GM20000 (cell line): Measurements from ENCODE around the gene FAM163A.
"Not testable (repeated sequence)": the region's sequence is repeated elsewhere in the genome, so short reads cannot be mapped to it uniquely, and the experiment has no call there.

Experiments used
- DNase-seq: peaks from one replicate; pipeline ENCODE4 v3.0.0; 2012; ENCODE audit warnings: low spot score
- TF ChIP-seq, protein P1 (sequence below): IDR thresholded peaks from 2 replicates; pipeline ENCODE4 v1.5.1; 2012; ENCODE audit warnings: mild to moderate bottlenecking, control low read depth; ENCODE audit errors: extremely low read depth, missing control alignments

The FAM163A gene

DNA sequence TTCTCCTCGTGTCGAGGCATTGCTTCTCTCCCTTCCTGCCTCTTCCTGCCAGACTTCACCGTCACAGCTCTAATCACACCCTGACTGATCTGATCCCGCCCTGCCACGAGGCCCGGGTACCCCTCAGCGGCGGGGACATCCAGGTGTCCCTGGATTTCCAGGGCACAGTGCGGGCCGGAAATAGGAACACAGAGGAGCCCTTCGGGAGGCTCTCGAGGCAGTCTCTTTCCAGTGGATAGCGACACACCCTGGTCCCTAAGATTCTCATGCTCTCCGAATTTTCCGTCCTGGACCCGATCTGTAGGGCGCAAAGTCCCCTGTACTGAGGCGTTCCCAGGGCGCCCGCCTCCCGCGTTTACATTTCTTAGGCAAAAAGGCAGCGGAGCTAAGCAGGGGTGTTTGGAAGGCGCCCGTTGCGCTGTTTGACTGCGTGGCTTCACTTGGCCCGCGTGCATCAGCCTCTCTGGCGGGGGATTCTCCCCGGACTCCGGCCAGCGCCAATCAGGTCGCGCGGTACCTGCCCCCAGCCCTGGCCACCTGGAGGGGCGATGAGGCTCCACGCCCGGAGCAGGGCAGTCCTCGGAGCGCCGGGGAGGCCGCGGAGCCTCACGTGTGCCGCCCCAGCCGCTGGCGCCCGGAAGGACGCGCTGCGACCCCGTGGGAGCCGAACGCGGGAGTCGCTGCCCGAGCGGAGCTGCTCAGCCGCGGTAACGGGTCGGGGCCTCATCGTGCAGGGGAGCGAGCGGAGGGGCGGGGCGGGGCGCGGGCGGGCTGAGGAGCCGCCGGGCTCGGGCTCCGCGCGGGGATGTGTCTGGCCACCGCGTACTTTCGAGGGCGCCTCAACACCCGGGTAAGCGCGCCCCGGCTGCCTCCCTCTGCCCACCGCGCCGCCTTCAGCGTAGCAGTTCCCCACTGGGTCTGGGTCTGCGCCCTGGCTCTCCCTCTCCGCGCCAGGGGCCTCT, at the start of gene FAM163A:
Gene FAM163A, plus strand, starts transcription at position 575 of the 962 bp plus-strand sequence. CDS start 69,807 bp downstream, outside the sequence.
- TF ChIP-seq, protein P1, sequence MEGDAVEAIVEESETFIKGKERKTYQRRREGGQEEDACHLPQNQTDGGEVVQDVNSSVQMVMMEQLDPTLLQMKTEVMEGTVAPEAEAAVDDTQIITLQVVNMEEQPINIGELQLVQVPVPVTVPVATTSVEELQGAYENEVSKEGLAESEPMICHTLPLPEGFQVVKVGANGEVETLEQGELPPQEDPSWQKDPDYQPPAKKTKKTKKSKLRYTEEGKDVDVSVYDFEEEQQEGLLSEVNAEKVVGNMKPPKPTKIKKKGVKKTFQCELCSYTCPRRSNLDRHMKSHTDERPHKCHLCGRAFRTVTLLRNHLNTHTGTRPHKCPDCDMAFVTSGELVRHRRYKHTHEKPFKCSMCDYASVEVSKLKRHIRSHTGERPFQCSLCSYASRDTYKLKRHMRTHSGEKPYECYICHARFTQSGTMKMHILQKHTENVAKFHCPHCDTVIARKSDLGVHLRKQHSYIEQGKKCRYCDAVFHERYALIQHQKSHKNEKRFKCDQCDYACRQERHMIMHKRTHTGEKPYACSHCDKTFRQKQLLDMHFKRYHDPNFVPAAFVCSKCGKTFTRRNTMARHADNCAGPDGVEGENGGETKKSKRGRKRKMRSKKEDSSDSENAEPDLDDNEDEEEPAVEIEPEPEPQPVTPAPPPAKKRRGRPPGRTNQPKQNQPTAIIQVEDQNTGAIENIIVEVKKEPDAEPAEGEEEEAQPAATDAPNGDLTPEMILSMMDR, result no peak
- DNase-seq, result peak; percentile 35

DNA sequence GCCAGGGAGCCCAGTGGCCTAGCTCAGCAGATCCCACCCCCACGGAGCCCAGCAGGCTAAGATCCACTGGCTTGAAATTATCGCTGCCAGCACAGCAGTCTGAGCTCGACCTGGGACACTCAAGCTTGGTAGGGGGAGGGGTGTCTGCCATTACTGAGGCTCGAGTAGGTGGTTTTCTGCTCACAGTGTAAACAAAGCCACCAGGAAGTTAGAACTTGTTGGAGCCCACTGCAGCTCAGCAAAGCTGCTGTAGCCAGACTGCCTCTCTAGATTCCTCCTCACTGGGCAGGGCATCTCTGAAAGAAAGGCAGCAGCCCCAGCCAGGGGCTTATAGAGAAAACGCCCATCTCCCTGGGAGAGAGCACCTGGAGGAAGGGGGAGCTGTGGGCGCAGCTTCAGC, 48.6 kb upstream of the FAM163A start:
- not testable (repeated sequence) for DNase-seq

DNA sequence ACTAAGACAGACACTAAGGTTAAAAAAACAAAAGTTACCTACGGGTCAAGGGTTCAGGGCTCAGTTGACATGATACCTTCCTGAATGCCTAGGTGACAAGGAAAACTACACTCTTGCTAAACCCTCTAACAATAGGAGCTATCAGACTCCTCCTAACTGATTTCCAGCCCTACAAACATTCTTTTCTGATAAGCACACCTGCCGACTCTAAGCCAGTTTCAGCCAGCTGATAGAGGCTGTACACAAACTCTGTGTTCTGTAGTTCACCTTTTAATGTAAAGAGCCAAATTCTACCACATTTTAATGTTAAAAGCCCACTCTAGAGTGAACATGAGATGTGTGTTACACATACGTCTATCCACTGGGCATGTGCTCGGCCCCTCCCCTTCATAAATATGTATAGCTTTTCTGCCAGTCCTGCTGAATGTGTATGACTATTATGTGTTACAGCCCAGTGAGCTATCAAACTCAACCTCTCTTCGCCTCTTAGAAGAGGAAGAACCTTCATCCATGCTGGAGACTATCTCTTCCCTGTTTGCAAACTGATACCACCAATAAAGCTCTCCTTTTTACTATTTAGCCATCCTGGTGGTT, 40.0 kb upstream of the FAM163A start:
- TF ChIP-seq, protein P1, result no peak
- no peak for DNase-seq

DNA sequence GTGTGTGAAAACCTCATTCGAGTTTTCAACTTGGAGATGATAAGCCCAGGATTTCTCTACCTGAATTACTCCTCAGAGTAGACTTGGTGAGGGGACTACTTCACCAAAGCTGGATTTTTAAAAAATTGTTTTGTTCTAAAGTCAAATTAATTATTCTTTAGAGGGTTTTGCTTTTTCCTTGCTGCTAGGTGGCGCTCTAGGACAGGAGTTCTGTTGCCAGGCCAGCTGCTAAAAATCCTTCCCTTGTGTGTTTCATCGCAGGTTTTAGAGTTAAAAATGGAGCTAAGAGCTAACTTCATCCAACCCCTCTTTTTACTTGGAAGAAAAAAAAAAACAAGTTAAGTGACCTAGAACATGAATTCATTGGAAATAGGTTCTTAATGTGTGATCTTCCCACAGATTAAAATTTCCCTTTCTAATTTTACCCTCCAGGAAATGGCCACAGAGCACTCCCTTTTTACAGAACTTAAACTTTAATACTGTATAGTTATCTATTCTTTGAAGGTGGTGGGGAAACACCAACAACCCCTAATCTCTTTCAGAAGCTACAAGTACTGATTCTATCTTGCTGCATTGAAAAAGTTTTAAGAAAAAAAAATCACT, 36.7 kb upstream of the FAM163A start:
- peak; percentile 56 for DNase-seq
- TF ChIP-seq, protein P1, result peak; percentile 46

DNA sequence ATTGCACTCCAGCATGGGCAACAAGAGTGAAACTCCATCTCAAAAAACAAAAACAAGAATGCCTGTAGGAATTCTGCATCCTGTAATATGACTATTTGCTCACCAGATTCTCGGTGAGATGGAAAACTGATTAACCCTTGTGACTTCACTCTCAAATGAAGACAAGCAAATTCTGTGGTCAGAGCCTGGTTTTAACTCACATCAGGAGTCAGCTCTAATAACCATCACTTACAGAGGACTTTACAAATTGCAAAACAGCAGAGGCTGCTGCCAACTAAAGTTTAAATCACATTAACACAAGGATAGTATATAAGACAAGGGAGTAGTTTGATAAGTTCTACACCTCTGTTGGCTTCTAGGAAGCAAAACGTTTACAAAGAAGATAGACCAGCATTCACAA, 35.7 kb upstream of the FAM163A start:
- DNase-seq, result no peak
- TF ChIP-seq, protein P1, result no peak

DNA sequence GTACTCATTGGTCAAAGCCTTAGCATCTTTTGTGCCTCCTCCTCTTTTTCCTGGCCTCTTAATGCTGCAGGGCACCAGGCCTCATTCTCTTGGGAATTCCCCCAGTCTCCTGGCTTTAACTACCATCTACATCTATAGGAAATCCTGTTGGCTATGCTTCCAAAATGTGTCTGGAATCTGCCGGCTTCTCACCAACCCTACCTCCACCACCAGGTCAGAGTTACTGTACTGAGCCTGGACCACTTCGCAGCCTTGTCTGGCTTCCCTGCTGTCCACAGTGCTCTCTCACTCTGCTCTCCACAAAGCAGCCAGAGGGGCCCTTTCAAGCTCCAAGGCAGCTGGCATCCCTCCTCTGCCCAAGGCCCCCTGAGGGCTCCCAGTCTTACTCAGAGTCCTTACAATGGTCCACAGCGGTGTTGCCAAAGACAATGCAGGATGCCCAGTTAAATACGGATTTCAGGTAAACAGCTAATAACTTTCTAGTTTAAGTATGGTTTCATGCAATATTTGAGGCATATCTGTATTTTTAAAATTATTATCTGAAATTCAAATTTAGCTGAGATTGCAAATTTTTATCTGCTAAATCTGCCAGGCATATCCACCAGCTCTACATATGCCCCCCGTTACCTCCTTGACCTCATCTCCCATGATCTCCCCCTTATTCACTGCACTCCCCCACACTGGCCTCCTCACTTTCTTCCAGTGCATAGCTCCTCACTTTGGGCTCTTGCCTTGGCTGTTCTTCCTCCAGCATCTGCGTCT, 34.5 kb upstream of the FAM163A start:
- DNase-seq, result no peak
- TF ChIP-seq, protein P1, result no peak

DNA sequence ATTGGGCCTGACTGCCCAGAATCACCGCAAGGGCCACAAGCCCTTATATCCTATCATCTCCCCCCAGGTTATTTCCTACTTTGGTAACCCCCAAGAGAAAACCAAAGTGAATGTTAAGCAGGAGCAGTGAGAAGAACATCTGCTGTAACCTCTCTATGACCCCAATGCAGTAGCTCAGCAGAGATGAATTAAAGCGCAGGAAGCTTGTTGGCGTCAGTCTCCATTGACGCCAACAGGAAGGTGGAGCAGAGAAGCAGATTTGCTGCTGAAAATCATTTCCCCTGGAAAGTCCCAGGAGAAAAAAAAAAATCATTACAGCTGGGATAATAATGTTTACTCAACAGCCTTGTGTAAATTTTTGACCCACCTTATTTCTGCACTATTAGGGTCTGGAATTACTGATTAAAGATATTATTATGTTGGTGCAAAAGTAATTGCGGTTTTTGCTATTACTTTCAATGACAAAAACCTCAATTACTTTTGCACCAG, 33.2 kb upstream of the FAM163A start:
- peak; percentile 45 for DNase-seq
- TF ChIP-seq, protein P1, result no peak
